Measurements from ENCODE around the gene ABI3. TPM values are rescaled to one million over a fixed set of nuclear protein-coding genes. Genes with fewer than 3 reads are reported as not detected.
A peak's percentile ranks its signal among the peaks of the same experiment; 100 is the strongest.
"Not testable (repeated sequence)": the region's sequence is repeated elsewhere in the genome, so short reads cannot be mapped to it uniquely, and the experiment has no call there.

ABI3 gene
- total RNA-seq, result 4.5 TPM

- peak; percentile 35 for DNase-seq
These were observed at the start of gene ABI3, which contains the start of gene GNGT2 for GRCh38 chr17:49210158-49211029. Gene ABI3 (plus strand): TSS chr17:49210707. CDS start chr17:49210725, 18 bp downstream. Gene GNGT2 (minus strand): TSS chr17:49210574. CDS start chr17:49207422, 3,152 bp downstream.

- DNase-seq, result peak; percentile 7
These were observed 47.6 kb upstream of the ABI3 start for GRCh38 chr17:49162866-49163265.

- DNase-seq, result no peak
These were observed 45.4 kb upstream of the ABI3 start for GRCh38 chr17:49165143-49165542.

GRCh38 chr17:49168706-49169105, 41.8 kb upstream of the ABI3 start:
- no peak for DNase-seq

GRCh38 chr17:49170216-49170615, 40.3 kb upstream of the ABI3 start:
- DNase-seq, result no peak

GRCh38 chr17:49170711-49171110, 39.8 kb upstream of the ABI3 start:
- not testable (repeated sequence) for DNase-seq

GRCh38 chr17:49175978-49176377, 34.5 kb upstream of the ABI3 start:
- not testable (repeated sequence) for DNase-seq

- DNase-seq, result peak; percentile 55
These were observed 30.2 kb upstream of the ABI3 start for GRCh38 chr17:49180303-49180702.

- no peak for DNase-seq
These were observed 29.4 kb upstream of the ABI3 start for GRCh38 chr17:49180998-49181635.

- no peak for DNase-seq
These were observed 27.2 kb upstream of the ABI3 start for GRCh38 chr17:49183341-49183740.

- DNase-seq, result no peak
These were observed 26.7 kb upstream of the ABI3 start for GRCh38 chr17:49183801-49184200.

- DNase-seq, result not testable (repeated sequence)
These were observed 26.0 kb upstream of the ABI3 start for GRCh38 chr17:49184522-49184921.

- not testable (repeated sequence) for DNase-seq
These were observed 25.1 kb upstream of the ABI3 start for GRCh38 chr17:49185381-49185780.

GRCh38 chr17:49187301-49187700, 23.2 kb upstream of the ABI3 start:
- no peak for DNase-seq

GRCh38 chr17:49190932-49191331, 19.6 kb upstream of the ABI3 start:
- DNase-seq, result no peak

GRCh38 chr17:49191409-49191916, 19.0 kb upstream of the ABI3 start:
- DNase-seq, result no peak

GRCh38 chr17:49191917-49192741, 18.4 kb upstream of the ABI3 start:
- peak; percentile 97 for DNase-seq

- DNase-seq, result peak; percentile 57
These were observed 16.8 kb upstream of the ABI3 start for GRCh38 chr17:49193513-49194296.

GRCh38 chr17:49194297-49194607, 16.3 kb upstream of the ABI3 start:
- DNase-seq, result no peak

GRCh38 chr17:49195751-49196150, 14.8 kb upstream of the ABI3 start:
- no peak for DNase-seq

- DNase-seq, result no peak
These were observed 14.0 kb upstream of the ABI3 start for GRCh38 chr17:49196520-49196919.

Data from tongue (tissue), 2 donors.